WI38 (cell line): ENCODE data around the gene FKBP8.

Experiments used
- H3K4me3 ChIP-seq: 2 replicates; pipeline ENCODE4 v1.5.1; 2011; ENCODE audit warnings: low read depth, mild to moderate bottlenecking, control low read depth, low read length
- CTCF ChIP-seq: IDR thresholded peaks from 2 replicates; pipeline ENCODE4 v1.5.1; 2012; ENCODE audit warnings: low read depth, mild to moderate bottlenecking, control low read depth, low read length

FKBP8 gene

GRCh38 chr19:18518639-18519038, 24.7 kb downstream of the FKBP8 start:
- H3K4me3 ChIP-seq = no peak overlapping the region
- no peak for TF ChIP-seq CTCF

- H3K4me3 ChIP-seq = no peak overlapping the region
- TF ChIP-seq CTCF = no peak
Measured at GRCh38 chr19:18517606-18518005, 25.8 kb downstream of the FKBP8 start.

GRCh38 chr19:18515959-18516358, 27.4 kb downstream of the FKBP8 start:
- TF ChIP-seq CTCF = no peak

GRCh38 chr19:18514800-18515682, 28.3 kb downstream of the FKBP8 start:
- no peak overlapping the region for H3K4me3 ChIP-seq

More at GRCh38 chr19:18515959-18516358, 27.4 kb downstream of the FKBP8 start:
- no peak overlapping the region for H3K4me3 ChIP-seq

GRCh38 chr19:18513868-18514267, 29.5 kb downstream of the FKBP8 start:
- H3K4me3 ChIP-seq = no peak overlapping the region
- no peak for TF ChIP-seq CTCF

More at GRCh38 chr19:18514800-18515682, 28.3 kb downstream of the FKBP8 start:
- TF ChIP-seq CTCF = no peak

GRCh38 chr19:18510216-18510615, 33.2 kb downstream of the FKBP8 start:
- no peak overlapping the region for H3K4me3 ChIP-seq
- TF ChIP-seq CTCF = no peak

GRCh38 chr19:18508585-18508984, 34.8 kb downstream of the FKBP8 start:
- H3K4me3 ChIP-seq = no peak overlapping the region
- TF ChIP-seq CTCF = no peak
